Measurements from ENCODE around the gene KCNC2.

KCNC2 gene

GRCh38 chr12:75065482-75065881 lies 144.2 kb downstream of the KCNC2 start:
- Histone ChIP-seq H3K23ac (ENCODE audit: low read length in 2 of 2) (no peak overlapping the region), H3K9ac (ENCODE audit: low read length) (no peak overlapping the region), H3K36me3 (ENCODE audit: control insufficient read depth in 1 of 2, insufficient read depth in 2 of 2, low read depth in 1 of 2, low read length in 2 of 2) (no peaks in the 10 kb centered on the region), H3K14ac (ENCODE audit: low read length in 2 of 2) (no peak overlapping the region), H2BK5ac (ENCODE audit: low read depth, low read length, poor library complexity, severe bottlenecking) (no peak overlapping the region), H3K18ac (ENCODE audit: low read depth in 1 of 2, low read length in 2 of 2) (no peak overlapping the region), H2BK12ac (ENCODE audit: low read length in 2 of 2) (no peak overlapping the region), H3K4me3 (ENCODE audit: insufficient read depth in 1 of 2, low read depth in 1 of 2, low read length in 2 of 2) (no peak overlapping the region), H2BK15ac (ENCODE audit: low read depth, poor library complexity, severe bottlenecking) (no peak overlapping the region), H2AFZ (ENCODE audit: low read depth, low read length) (no peak overlapping the region), H2AK5ac (ENCODE audit: low read length, severe bottlenecking) (no peak overlapping the region), H3K79me1 (replicated peaks; ENCODE audit: low read length, poor library complexity, severe bottlenecking) (no peaks in the 10 kb centered on the region), H3K27me3 (ENCODE audit: control insufficient read depth in 1 of 2, insufficient read depth in 1 of 2, low read length in 2 of 2) (no peaks in the 10 kb centered on the region), H4K91ac (ENCODE audit: low read length) (no peak overlapping the region), H2BK120ac (ENCODE audit: low read depth, low read length) (no peak overlapping the region), H3K4ac (ENCODE audit: low read depth in 1 of 2, low read length in 2 of 2) (no peak overlapping the region), H3K4me2 (ENCODE audit: low read length, poor library complexity, severe bottlenecking) (no peak overlapping the region), H4K8ac (ENCODE audit: low read length) (no peak overlapping the region), H3K4me1 (ENCODE audit: control insufficient read depth, insufficient read depth, low read depth, low read length) (no peaks in the 10 kb centered on the region), H3K27ac (ENCODE audit: low read length, poor library complexity, severe bottlenecking) (no peak overlapping the region), H3K9me3 (ENCODE audit: control insufficient read depth, low read length) (no peaks in the 10 kb centered on the region)
- WGBS = no CpG with 5 or more reads among the region's 2 CpGs
- no peak for DNase-seq

GRCh38 chr12:75062691-75063090 lies 146.9 kb downstream of the KCNC2 start:
- Histone ChIP-seq H3K27ac (ENCODE audit: low read length, poor library complexity, severe bottlenecking) (no peak overlapping the region), H3K27me3 (ENCODE audit: control insufficient read depth in 1 of 2, insufficient read depth in 1 of 2, low read length in 2 of 2) (no peaks in the 10 kb centered on the region), H2BK120ac (ENCODE audit: low read depth, low read length) (no peak overlapping the region), H3K18ac (ENCODE audit: low read depth in 1 of 2, low read length in 2 of 2) (no peak overlapping the region), H2BK15ac (ENCODE audit: low read depth, poor library complexity, severe bottlenecking) (no peak overlapping the region), H3K4me2 (ENCODE audit: low read length, poor library complexity, severe bottlenecking) (no peak overlapping the region), H2BK5ac (ENCODE audit: low read depth, low read length, poor library complexity, severe bottlenecking) (no peak overlapping the region), H3K4me1 (ENCODE audit: control insufficient read depth, insufficient read depth, low read depth, low read length) (no peaks in the 10 kb centered on the region), H2AK5ac (ENCODE audit: low read length, severe bottlenecking) (no peak overlapping the region), H4K91ac (ENCODE audit: low read length) (no peak overlapping the region), H3K23ac (ENCODE audit: low read length in 2 of 2) (no peak overlapping the region), H2AFZ (ENCODE audit: low read depth, low read length) (no peak overlapping the region), H3K14ac (ENCODE audit: low read length in 2 of 2) (no peak overlapping the region), H2BK12ac (ENCODE audit: low read length in 2 of 2) (no peak overlapping the region), H3K4ac (ENCODE audit: low read depth in 1 of 2, low read length in 2 of 2) (no peak overlapping the region), H3K9ac (ENCODE audit: low read length) (no peak overlapping the region), H4K8ac (ENCODE audit: low read length) (no peak overlapping the region), H3K79me1 (replicated peaks; ENCODE audit: low read length, poor library complexity, severe bottlenecking) (no peaks in the 10 kb centered on the region), H3K9me3 (ENCODE audit: control insufficient read depth, low read length) (no peaks in the 10 kb centered on the region), H3K4me3 (ENCODE audit: insufficient read depth in 1 of 2, low read depth in 1 of 2, low read length in 2 of 2) (no peak overlapping the region), H3K36me3 (ENCODE audit: control insufficient read depth in 1 of 2, insufficient read depth in 2 of 2, low read depth in 1 of 2, low read length in 2 of 2) (no peaks in the 10 kb centered on the region)
- DNase-seq = no peak
- no CpG with 5 or more reads among the region's 2 CpGs for WGBS

GRCh38 chr12:75058228-75058627 lies 151.4 kb downstream of the KCNC2 start:
- no peak overlapping the region for H3K18ac ChIP-seq (ENCODE audit: low read depth in 1 of 2, low read length in 2 of 2)
- DNase-seq = no peak
- no peak overlapping the region for H3K9ac ChIP-seq (ENCODE audit: low read length)
- no peak overlapping the region for H2BK15ac ChIP-seq (ENCODE audit: low read depth, poor library complexity, severe bottlenecking)
- H3K23ac ChIP-seq (ENCODE audit: low read length in 2 of 2) = no peak overlapping the region
- no peaks in the 10 kb centered on the region for H3K27me3 ChIP-seq (ENCODE audit: control insufficient read depth in 1 of 2, insufficient read depth in 1 of 2, low read length in 2 of 2)
- no peak overlapping the region for H4K91ac ChIP-seq (ENCODE audit: low read length)
- no peak overlapping the region for H3K4me3 ChIP-seq (ENCODE audit: insufficient read depth in 1 of 2, low read depth in 1 of 2, low read length in 2 of 2)
- no peaks in the 10 kb centered on the region for H3K79me1 ChIP-seq (replicated peaks; ENCODE audit: low read length, poor library complexity, severe bottlenecking)
- no peak overlapping the region for H3K14ac ChIP-seq (ENCODE audit: low read length in 2 of 2)
- H3K4me2 ChIP-seq (ENCODE audit: low read length, poor library complexity, severe bottlenecking) = no peak overlapping the region
- no peaks in the 10 kb centered on the region for H3K36me3 ChIP-seq (ENCODE audit: control insufficient read depth in 1 of 2, insufficient read depth in 2 of 2, low read depth in 1 of 2, low read length in 2 of 2)
- no peak overlapping the region for H2AK5ac ChIP-seq (ENCODE audit: low read length, severe bottlenecking)
- H3K4ac ChIP-seq (ENCODE audit: low read depth in 1 of 2, low read length in 2 of 2) = no peak overlapping the region
- no peak overlapping the region for H3K27ac ChIP-seq (ENCODE audit: low read length, poor library complexity, severe bottlenecking)
- no peaks in the 10 kb centered on the region for H3K4me1 ChIP-seq (ENCODE audit: control insufficient read depth, insufficient read depth, low read depth, low read length)
- no peak overlapping the region for H4K8ac ChIP-seq (ENCODE audit: low read length)
- no peak overlapping the region for H2BK12ac ChIP-seq (ENCODE audit: low read length in 2 of 2)
- H2BK120ac ChIP-seq (ENCODE audit: low read depth, low read length) = no peak overlapping the region
- no peak overlapping the region for H2AFZ ChIP-seq (ENCODE audit: low read depth, low read length)
- no peak overlapping the region for H2BK5ac ChIP-seq (ENCODE audit: low read depth, low read length, poor library complexity, severe bottlenecking)
- no peaks in the 10 kb centered on the region for H3K9me3 ChIP-seq (ENCODE audit: control insufficient read depth, low read length)

GRCh38 chr12:75048767-75049166 lies 160.9 kb downstream of the KCNC2 start:
- Histone ChIP-seq H3K27me3 (ENCODE audit: control insufficient read depth in 1 of 2, insufficient read depth in 1 of 2, low read length in 2 of 2) (no peaks in the 10 kb centered on the region), H2BK5ac (ENCODE audit: low read depth, low read length, poor library complexity, severe bottlenecking) (no peak overlapping the region), H3K4me1 (ENCODE audit: control insufficient read depth, insufficient read depth, low read depth, low read length) (no peaks in the 10 kb centered on the region), H2AFZ (ENCODE audit: low read depth, low read length) (no peak overlapping the region), H3K27ac (ENCODE audit: low read length, poor library complexity, severe bottlenecking) (no peak overlapping the region), H2BK120ac (ENCODE audit: low read depth, low read length) (no peak overlapping the region), H3K4me3 (ENCODE audit: insufficient read depth in 1 of 2, low read depth in 1 of 2, low read length in 2 of 2) (no peak overlapping the region), H4K8ac (ENCODE audit: low read length) (no peak overlapping the region), H3K4me2 (ENCODE audit: low read length, poor library complexity, severe bottlenecking) (no peak overlapping the region), H3K23ac (ENCODE audit: low read length in 2 of 2) (no peak overlapping the region), H3K79me1 (replicated peaks; ENCODE audit: low read length, poor library complexity, severe bottlenecking) (no peaks in the 10 kb centered on the region), H2BK12ac (ENCODE audit: low read length in 2 of 2) (no peak overlapping the region), H3K9me3 (ENCODE audit: control insufficient read depth, low read length) (no peaks in the 10 kb centered on the region), H3K4ac (ENCODE audit: low read depth in 1 of 2, low read length in 2 of 2) (no peak overlapping the region), H2AK5ac (ENCODE audit: low read length, severe bottlenecking) (no peak overlapping the region), H3K36me3 (ENCODE audit: control insufficient read depth in 1 of 2, insufficient read depth in 2 of 2, low read depth in 1 of 2, low read length in 2 of 2) (no peaks in the 10 kb centered on the region), H4K91ac (ENCODE audit: low read length) (no peak overlapping the region), H3K14ac (ENCODE audit: low read length in 2 of 2) (no peak overlapping the region), H3K9ac (ENCODE audit: low read length) (no peak overlapping the region), H3K18ac (ENCODE audit: low read depth in 1 of 2, low read length in 2 of 2) (no peak overlapping the region), H2BK15ac (ENCODE audit: low read depth, poor library complexity, severe bottlenecking) (no peak overlapping the region)
- WGBS = 73% methylated on average over 2 of the region's 2 CpGs
- no peak for DNase-seq

All from mesenchymal stem cell (in vitro differentiated cells and primary cell).